HEK293 (cell line): Measurements from ENCODE around the gene TATDN2.

Experiments used
- CTCF ChIA-PET: fragments of 350-600 bp; formaldehyde crosslinking; extraction: SDS; loops from one replicate; lab custom pipeline; 2021; ENCODE audit warnings: antibody characterized with exemption; lab: Yijun Ruan, JAX
- POLR2A ChIA-PET: fragments of 300-600 bp; formaldehyde crosslinking; extraction: SDS; loops from one replicate; lab custom pipeline; 2020; ENCODE audit warnings: antibody characterized with exemption, inconsistent platforms; lab: Yijun Ruan, JAX
- H3K27ac ChIP-seq: fragments of 200-500 bp; sonication (Bioruptor generic); 2 replicates; pipeline ENCODE4 v1.5.1; 2014; ENCODE audit warnings: low read depth, low read length, control low read depth, inconsistent platforms; ENCODE audit errors: extremely low read depth
- H3K36me3 ChIP-seq, 2 experiments: fragments of 200-500 bp in 1 of 2; sonication (Bioruptor generic) in 1 of 2; 1 replicate in 1 of 2; 2 replicates in 1 of 2; pipeline ENCODE4 v1.5.1; 2014 to 2017; ENCODE audit warnings: inconsistent platforms in 2 of 2, low read length in 2 of 2; ENCODE audit not compliant: control insufficient read depth in 2 of 2, insufficient read depth in 1 of 2
- H3K4me1 ChIP-seq: fragments of 200-500 bp; sonication (Bioruptor generic); 2 replicates; pipeline ENCODE4 v1.5.1; 2014; ENCODE audit warnings: mild to moderate bottlenecking, low read length, inconsistent platforms; ENCODE audit not compliant: control insufficient read depth, insufficient read depth
- H3K4me3 ChIP-seq: 2 replicates; pipeline ENCODE4 v1.5.1; 2011; ENCODE audit warnings: low read depth, mild to moderate bottlenecking, control low read depth, low read length, moderate library complexity
- H3K9me3 ChIP-seq: fragments of 200-500 bp; sonication (Bioruptor generic); 2 replicates; pipeline ENCODE4 v1.5.1; 2014; ENCODE audit warnings: low read depth, low read length, inconsistent platforms; ENCODE audit not compliant: control insufficient read depth, insufficient read depth
- HOXD13 ChIP-seq: sonication (generic); formaldehyde crosslinking; IDR thresholded peaks from 2 replicates; pipeline ENCODE4 v1.8.0; 2022; ENCODE audit warnings: missing genetic modification reagents, borderline replicate concordance
- KLF8 ChIP-seq: fragments of 450-650 bp; formaldehyde crosslinking; IDR thresholded peaks from 2 replicates; pipeline ENCODE4 v1.5.1; 2016; ENCODE audit warnings: missing biosample characterization, missing genetic modification characterization
- SP2 ChIP-seq: fragments of 450-650 bp; formaldehyde crosslinking; IDR thresholded peaks from 2 replicates; pipeline ENCODE4 v1.5.1; 2016; ENCODE audit warnings: missing biosample characterization, missing genetic modification characterization
- TCF7L2 ChIP-seq: IDR thresholded peaks from 2 replicates; pipeline ENCODE4 v1.6.1; 2011; ENCODE audit warnings: low read depth, mild to moderate bottlenecking, inconsistent platforms, low read length, moderate library complexity, borderline replicate concordance
- ZNF146 ChIP-seq: fragments of 450-650 bp; formaldehyde crosslinking; IDR thresholded peaks from 2 replicates; pipeline ENCODE4 v1.5.1; 2016; ENCODE audit warnings: missing biosample characterization, missing genetic modification characterization
- ZNF175 ChIP-seq: fragments of 450-650 bp; formaldehyde crosslinking; IDR thresholded peaks from 2 replicates; pipeline ENCODE4 v1.5.1; 2016; ENCODE audit warnings: missing biosample characterization, missing genetic modification characterization
- ZNF274 ChIP-seq, 2 experiments: fragments of 200-500 bp in 1 of 2; fragments of 450-650 bp in 1 of 2; sonication (Bioruptor generic) in 1 of 2; formaldehyde crosslinking in 1 of 2; IDR thresholded peaks; 2 replicates each; pipeline versions ENCODE4 v1.5.1 to v1.6.1; 2014 to 2016; ENCODE audit warnings: borderline replicate concordance in 1 of 2, inconsistent platforms in 1 of 2, low read length in 1 of 2, missing biosample characterization in 1 of 2, missing genetic modification characterization in 1 of 2
- ZNF292 ChIP-seq: fragments of 450-650 bp; formaldehyde crosslinking; IDR thresholded peaks from 2 replicates; pipeline ENCODE4 v1.5.1; 2016; ENCODE audit warnings: low read depth, missing biosample characterization, missing genetic modification characterization, borderline replicate concordance
- ZNF311 ChIP-seq: fragments of 450-650 bp; formaldehyde crosslinking; IDR thresholded peaks from 2 replicates; pipeline ENCODE4 v1.5.1; 2017; ENCODE audit warnings: missing biosample characterization, missing genetic modification characterization, borderline replicate concordance
- ZNF501 ChIP-seq: fragments of 450-650 bp; formaldehyde crosslinking; IDR thresholded peaks from 2 replicates; pipeline ENCODE4 v1.5.1; 2016; ENCODE audit warnings: missing biosample characterization, missing genetic modification characterization
- ZNF548 ChIP-seq: fragments of 450-650 bp; formaldehyde crosslinking; IDR thresholded peaks from 2 replicates; pipeline ENCODE4 v1.5.1; 2016; ENCODE audit warnings: missing biosample characterization, missing genetic modification characterization
- ZNF664 ChIP-seq: fragments of 450-650 bp; formaldehyde crosslinking; IDR thresholded peaks from 2 replicates; pipeline ENCODE4 v1.5.1; 2016; ENCODE audit warnings: missing biosample characterization, missing genetic modification characterization
- ZNF830 ChIP-seq: fragments of 450-650 bp; IDR thresholded peaks from 2 replicates; pipeline ENCODE4 v1.5.0; 2018; ENCODE audit warnings: missing biosample characterization, missing genetic modification characterization, low read depth, mild to moderate bottlenecking, moderate library complexity
- ZSCAN23 ChIP-seq: fragments of 450-650 bp; formaldehyde crosslinking; IDR thresholded peaks from 2 replicates; pipeline ENCODE4 v1.5.1; 2016; ENCODE audit warnings: missing biosample characterization, missing genetic modification characterization
- TF ChIP-seq, protein P1 (sequence below): fragments of 450-650 bp; formaldehyde crosslinking; IDR thresholded peaks from 2 replicates; pipeline ENCODE4 v1.5.1; 2016; ENCODE audit warnings: missing biosample characterization, missing genetic modification characterization
- TF ChIP-seq, protein P2 (sequence below): fragments of 450-650 bp; formaldehyde crosslinking; IDR thresholded peaks from 2 replicates; pipeline ENCODE4 v1.5.1; 2017; ENCODE audit warnings: missing biosample characterization, mild to moderate bottlenecking, missing genetic modification characterization, moderate library complexity

TATDN2 gene

GRCh38 chr3:10228248-10228950 is 19.9 kb upstream of the TATDN2 start:
- Histone ChIP-seq H3K9me3 (no peaks in the 10 kb centered on the region), H3K27ac (no peak overlapping the region), H3K4me3 (no peak overlapping the region), H3K36me3 (peaks cover 0 to 1% of the 10 kb centered on the region in 2 experiments; a peak in 2 of 3 replicates), H3K4me1 (no peaks in the 10 kb centered on the region)
- TF ChIP-seq ZNF664 (tag by site-specific recombination) (peak; percentile 77; the same call in 1 of the 2 replicates), ZNF830 (tag by site-specific recombination) (no peak)
- POLR2A ChIA-PET, result no interaction called here
- CTCF ChIA-PET, result interaction anchor here (0.6 kb wide), 1 partner anchor 47 kb away, joined by 5 read pairs; no protein-coding TSS in a partner anchor

GRCh38 chr3:10229576-10229975 is 18.7 kb upstream of the TATDN2 start:
- Histone ChIP-seq H3K36me3 (peaks cover 0 to 3% of the 10 kb centered on the region in 2 experiments; a peak in 2 of 3 replicates), H3K4me3 (no peak overlapping the region), H3K27ac (no peak overlapping the region), H3K9me3 (no peaks in the 10 kb centered on the region), H3K4me1 (no peaks in the 10 kb centered on the region)
- ChIA-PET CTCF (interaction anchor here (0.6 to 1.0 kb wide), 2 partner anchors 18 to 33 kb away, joined by 4 read pairs; no protein-coding TSS in a partner anchor), POLR2A (no interaction called here)
- 0 out of 2 replicates have a peak, but pooled peaks have one; percentile 38 for TF ChIP-seq ZNF146 (tag by site-specific recombination)
- no peak for TF ChIP-seq ZNF274 (IDR thresholded peaks at IDR 0.05; ENCODE audit: low read length)
- TF ChIP-seq ZNF274 (tag by site-specific recombination; IDR thresholded peaks at IDR 0.05; ENCODE audit: borderline replicate concordance), result no peak

DNA sequence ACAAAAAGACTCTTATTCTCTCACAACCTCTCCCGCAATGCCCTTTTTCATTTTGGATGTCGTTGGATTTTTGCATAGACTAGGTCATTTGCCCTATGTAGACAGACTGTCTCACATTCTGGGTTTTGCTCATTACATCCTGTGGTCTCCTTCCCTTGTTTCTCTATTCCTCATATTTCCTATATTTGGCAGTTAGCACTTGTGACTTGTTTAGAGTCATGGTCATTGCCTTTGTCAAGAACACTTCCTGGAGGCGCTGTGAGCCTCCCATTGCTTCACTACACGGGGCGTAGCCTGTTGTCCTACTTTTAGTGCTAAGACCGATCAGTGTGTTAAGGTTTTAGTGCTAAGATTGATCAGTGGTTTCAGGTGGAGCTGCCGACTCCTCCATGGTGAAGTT is 16.1 kb upstream of the TATDN2 start:
- no peak overlapping the region for H3K4me3 ChIP-seq
- ChIA-PET POLR2A (no interaction called here), CTCF (interaction anchor here (0.5 to 0.7 kb wide), 3 partner anchors 56 to 721 kb away, joined by 3 read pairs; no protein-coding TSS in a partner anchor)
- H3K9me3 ChIP-seq, result no peaks in the 10 kb centered on the region
- no peaks in the 10 kb centered on the region for H3K4me1 ChIP-seq
- no peak for TF ChIP-seq ZSCAN23 (tag by site-specific recombination)
- TF ChIP-seq HOXD13 (CRISPR knock-in tag), result no peak
- TF ChIP-seq TCF7L2, result no peak
- TF ChIP-seq ZNF292, result no peak
- no peak for TF ChIP-seq ZNF501 (tag by site-specific recombination)
- TF ChIP-seq, protein P1, sequence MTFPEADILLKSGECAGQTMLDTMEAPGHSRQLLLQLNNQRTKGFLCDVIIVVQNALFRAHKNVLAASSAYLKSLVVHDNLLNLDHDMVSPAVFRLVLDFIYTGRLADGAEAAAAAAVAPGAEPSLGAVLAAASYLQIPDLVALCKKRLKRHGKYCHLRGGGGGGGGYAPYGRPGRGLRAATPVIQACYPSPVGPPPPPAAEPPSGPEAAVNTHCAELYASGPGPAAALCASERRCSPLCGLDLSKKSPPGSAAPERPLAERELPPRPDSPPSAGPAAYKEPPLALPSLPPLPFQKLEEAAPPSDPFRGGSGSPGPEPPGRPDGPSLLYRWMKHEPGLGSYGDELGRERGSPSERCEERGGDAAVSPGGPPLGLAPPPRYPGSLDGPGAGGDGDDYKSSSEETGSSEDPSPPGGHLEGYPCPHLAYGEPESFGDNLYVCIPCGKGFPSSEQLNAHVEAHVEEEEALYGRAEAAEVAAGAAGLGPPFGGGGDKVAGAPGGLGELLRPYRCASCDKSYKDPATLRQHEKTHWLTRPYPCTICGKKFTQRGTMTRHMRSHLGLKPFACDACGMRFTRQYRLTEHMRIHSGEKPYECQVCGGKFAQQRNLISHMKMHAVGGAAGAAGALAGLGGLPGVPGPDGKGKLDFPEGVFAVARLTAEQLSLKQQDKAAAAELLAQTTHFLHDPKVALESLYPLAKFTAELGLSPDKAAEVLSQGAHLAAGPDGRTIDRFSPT (tag by site-specific recombination), result no peak
- no peak for TF ChIP-seq ZNF548 (tag by site-specific recombination)
- TF ChIP-seq, protein P2, sequence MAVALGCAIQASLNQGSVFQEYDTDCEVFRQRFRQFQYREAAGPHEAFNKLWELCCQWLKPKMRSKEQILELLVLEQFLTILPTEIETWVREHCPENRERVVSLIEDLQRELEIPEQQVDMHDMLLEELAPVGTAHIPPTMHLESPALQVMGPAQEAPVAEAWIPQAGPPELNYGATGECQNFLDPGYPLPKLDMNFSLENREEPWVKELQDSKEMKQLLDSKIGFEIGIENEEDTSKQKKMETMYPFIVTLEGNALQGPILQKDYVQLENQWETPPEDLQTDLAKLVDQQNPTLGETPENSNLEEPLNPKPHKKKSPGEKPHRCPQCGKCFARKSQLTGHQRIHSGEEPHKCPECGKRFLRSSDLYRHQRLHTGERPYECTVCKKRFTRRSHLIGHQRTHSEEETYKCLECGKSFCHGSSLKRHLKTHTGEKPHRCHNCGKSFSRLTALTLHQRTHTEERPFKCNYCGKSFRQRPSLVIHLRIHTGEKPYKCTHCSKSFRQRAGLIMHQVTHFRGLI (tag by site-specific recombination), result no peak
- no peak for TF ChIP-seq KLF8 (tag by site-specific recombination)
- no peak for TF ChIP-seq SP2
- TF ChIP-seq ZNF311 (tag by site-specific recombination), result no peak
- TF ChIP-seq ZNF175, result no peak
- peaks cover 0 to 14% of the 10 kb centered on the region in 2 experiments; a peak in 2 of 3 replicates for H3K36me3 ChIP-seq
- H3K27ac ChIP-seq, result no peak overlapping the region
